HG03354 (cell line): ENCODE data around the gene UGT1A9.
"Not testable (repeated sequence)": the region's sequence is repeated elsewhere in the genome, so short reads cannot be mapped to it uniquely, and the experiment has no call there.

ENCODE experiments used
- ATAC-seq: cut with Tn5 transposase; IDR thresholded peaks from one replicate; pipeline ENCODE4 v1.9.1; 2021; ENCODE audit warnings: mild to moderate bottlenecking; ENCODE audit not compliant: unreplicated experiment, poor library complexity, severe bottlenecking

The UGT1A9 gene

DNA sequence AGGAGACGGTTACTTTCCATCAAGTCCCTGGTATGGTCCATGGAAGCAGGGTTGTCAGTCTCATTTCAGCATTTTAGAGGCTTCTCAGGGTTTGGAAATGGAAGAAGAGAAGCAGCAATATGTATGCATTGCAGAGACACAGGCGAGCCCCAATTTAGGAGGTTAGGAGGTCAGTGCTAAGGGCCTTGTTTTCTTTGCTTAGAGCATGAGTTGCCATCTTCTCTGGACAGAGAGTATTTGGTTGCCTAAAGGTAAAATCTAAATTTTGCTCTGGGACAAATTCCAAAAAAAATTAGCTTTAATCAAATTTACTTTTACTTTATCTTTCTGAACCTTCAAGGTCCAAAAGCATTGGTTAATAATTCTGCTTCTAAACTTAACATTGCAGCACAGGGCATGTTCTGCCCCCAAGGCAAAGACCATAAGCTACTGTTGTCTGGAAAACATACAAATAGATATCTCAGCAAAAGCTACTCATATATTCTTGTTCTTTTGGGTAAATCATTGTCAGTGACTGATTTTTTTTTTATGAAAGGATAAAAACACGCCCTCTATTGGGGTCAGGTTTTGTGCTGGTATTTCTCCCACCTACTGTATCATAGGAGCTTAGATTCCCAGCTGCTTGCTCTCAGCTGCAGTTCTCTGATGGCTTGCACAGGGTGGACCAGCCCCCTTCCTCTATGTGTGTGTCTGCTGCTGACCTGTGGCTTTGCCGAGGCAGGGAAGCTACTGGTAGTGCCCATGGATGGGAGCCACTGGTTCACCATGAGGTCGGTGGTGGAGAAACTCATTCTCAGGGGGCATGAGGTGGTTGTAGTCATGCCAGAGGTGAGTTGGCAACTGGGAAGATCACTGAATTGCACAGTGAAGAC, at the start of gene UGT1A9:
TSS of gene UGT1A9 (plus strand) at position 609 of the 872 bp plus-strand sequence. CDS start at position 646, 37 bp downstream.
- no peak for ATAC-seq

DNA sequence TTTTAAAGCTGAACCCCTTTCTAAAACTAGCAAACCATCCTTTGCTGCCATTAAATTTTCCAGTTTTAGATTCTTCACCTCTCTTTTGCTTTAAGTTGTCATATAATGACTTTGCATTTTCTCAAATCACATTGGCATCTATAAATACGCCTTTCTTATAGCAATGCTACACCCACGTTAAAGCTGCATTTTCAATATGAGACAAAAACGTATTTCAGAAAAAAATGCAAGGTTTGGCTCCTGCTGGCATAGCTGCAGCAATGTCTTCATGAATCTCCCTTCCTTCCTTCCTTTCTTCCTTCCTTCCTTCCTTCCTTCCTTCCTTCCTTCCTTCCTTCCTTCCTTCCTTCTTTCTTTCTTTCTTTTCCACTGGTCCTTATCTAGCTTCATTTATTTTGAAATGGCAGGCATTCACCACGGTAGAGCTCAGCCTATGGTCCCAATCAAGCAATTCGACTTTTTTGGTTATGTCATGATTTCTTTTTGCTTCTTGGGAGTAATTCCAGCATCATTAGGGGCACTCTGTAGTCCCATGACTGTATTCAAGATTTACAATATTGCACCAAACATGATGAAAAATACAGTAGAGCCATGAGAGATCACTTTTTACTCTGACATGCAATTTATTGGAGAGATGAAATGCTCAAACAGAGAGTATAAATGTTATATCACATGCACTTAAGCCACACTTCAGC, 44.2 kb upstream of the UGT1A9 start:
- no peak for ATAC-seq

DNA sequence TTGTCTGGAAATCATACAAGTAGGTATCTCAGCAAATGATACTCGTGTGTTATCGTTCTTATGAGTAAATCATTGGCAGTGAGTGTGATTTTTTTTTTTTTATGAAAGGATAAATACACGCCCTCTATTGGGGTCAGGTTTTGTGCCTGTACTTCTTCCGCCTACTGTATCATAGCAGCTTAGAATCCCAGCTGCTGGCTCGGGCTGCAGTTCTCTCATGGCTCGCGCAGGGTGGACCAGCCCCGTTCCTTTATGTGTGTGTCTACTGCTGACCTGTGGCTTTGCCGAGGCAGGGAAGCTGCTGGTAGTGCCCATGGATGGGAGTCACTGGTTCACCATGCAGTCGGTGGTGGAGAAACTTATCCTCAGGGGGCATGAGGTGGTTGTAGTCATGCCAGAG, 35.4 kb upstream of the UGT1A9 start, which contains the start of gene UGT1A10:
TSS of gene UGT1A10 (plus strand) at position 143 of the 400 bp plus-strand sequence. CDS start at position 218, 75 bp downstream.
- not testable (repeated sequence) for ATAC-seq

DNA sequence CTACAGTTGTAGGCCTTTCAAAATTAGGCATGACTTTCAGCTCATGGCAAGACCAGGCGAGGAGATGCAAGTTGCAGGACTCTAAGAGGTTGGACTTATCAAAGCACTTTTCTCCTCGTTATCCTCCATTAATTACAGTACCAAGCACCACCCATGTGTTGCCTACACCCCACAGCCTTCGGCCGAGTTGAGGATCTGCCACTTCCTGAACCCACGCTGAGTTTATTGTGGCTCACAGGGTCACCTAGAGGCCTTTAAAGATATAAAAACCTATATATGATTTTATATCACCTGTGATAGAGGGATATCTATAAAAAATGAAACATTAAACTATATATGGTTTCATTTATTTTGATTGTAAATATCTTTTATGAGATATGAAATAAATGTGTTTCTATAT, 32.9 kb upstream of the UGT1A9 start:
- ATAC-seq, result no peak

DNA sequence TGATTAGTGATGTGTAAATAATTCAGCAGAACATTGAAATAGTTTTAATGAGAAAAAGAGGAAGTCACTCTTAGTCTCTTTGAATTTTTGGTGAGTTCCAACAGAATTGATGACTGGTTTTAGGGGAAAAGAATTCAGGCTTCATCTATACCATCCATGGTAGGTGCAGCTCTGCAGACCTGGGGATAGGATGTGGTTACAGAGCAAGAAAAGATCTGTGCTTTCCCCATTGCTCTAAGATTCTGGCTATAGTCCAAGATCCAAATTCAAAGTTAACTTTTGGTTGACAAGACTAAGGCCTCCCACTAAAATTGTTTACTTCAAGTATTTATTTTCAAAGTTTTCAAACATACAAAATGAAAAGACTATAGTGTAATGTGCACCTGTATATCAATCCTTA, 31.8 kb upstream of the UGT1A9 start:
- ATAC-seq, result no peak

DNA sequence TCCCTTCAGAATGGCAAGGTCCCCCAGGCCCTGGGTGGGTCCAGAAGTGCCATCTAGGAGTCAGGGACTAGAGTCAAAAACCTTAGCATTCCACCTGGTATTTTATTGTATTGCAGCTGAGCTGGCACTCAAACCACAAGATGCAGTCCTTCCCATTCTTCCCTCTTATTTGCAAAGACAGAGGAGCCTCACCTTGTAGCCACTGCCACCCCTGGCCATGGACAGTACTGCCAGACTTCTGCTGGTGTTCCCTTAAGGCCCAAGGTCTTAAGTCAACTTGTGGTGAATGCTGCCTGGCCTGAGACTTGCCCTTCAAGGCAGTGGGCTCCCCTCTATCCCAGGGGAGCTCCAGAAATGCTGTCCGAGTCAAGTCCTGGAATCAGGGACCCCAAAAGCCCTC, 28.6 kb upstream of the UGT1A9 start:
- ATAC-seq, result no peak

DNA sequence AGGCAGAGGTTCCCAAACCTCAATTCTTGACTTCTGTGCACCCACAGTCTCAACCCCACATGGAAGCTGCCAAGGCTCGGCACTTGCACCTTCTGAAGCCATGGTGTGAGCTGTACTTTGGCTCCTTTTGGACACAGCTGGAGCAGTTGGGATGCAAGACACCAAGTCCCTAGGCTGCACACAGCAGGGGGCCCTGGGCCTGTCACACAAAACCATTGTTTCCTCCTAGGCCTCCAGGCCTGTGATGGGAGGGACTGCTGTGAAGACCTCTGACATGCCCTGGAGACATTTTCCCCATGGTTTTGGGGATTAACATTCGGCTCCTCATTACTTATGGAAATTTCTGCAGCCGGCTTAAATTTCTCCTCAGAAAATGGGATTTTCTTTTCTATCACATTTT, 25.7 kb upstream of the UGT1A9 start:
- ATAC-seq, result not testable (repeated sequence)

DNA sequence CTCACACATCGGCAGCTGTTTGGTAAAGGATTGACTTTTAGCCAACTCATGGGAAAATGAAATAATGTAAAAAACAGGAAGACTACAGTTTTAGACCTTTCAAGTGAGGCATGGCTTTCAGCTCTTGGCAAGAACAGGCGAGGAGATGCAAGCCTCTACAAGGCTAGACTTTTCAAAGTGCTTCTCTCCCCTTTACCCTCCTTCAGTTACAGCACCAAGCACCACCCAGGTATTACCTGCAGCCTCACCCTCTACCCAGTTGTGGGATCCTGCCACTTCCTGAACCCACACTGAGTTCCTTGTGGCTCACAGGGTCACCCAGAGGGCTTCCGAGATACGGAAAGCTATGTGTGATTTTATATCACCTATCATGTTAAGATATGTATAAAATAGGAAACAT, 20.7 kb upstream of the UGT1A9 start:
- ATAC-seq, result no peak

DNA sequence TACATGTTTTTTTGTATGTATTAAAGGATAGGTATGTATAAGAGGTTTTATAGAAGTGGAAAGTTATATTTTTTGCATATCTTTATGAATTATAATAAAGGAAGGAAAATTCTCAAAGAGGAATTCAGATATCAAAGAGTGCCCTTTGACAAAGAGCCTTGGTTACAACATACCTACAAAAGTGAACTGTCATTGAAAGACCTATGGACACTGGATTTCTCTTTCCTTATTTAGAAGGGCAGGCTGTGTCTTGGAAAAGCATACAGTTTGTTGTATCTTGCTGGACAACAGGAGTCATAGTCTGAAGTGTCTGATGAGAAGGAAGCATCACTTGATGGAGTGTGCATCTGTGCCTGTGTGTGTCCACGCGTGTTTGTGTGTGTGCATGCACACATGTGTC, 20.3 kb upstream of the UGT1A9 start:
- no peak for ATAC-seq

DNA sequence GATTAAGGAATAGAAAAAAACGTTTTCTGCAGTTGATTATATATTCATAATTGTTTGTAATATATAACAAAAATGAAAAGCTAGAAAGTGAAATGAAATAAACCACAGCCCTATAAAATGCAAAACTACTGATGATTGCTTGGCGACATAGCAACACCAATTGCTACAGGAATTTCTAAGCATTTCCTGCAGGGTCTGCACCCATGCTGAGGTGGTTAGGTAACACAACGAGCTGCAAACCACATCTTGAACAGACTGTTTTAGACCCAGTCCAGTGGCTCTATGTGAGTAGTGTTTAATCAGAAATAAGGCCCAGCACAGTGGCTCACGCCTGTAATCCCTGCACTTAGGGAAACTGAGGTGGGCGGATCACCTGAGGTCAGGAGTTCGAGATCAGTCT, 17.2 kb upstream of the UGT1A9 start:
- no peak for ATAC-seq

DNA sequence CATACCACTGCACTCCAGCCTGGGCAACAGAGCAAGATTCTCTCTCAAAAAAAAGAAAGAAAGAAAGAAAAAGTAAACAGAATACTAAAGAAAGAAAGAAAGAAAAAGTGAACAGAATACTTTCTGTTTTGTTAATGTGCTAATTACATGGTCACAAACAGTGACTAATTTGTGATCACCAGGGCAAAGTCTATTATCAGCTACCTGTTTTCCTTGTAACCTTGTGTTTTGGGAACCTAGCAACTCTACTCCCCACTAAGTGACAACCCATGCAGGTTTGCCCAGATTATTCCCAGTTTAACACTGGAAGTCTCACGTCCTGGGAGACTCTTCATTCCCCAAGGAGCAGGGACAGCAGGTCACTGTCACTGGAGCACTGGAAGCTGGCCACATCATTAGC, 16.7 kb upstream of the UGT1A9 start:
- ATAC-seq, result no peak

DNA sequence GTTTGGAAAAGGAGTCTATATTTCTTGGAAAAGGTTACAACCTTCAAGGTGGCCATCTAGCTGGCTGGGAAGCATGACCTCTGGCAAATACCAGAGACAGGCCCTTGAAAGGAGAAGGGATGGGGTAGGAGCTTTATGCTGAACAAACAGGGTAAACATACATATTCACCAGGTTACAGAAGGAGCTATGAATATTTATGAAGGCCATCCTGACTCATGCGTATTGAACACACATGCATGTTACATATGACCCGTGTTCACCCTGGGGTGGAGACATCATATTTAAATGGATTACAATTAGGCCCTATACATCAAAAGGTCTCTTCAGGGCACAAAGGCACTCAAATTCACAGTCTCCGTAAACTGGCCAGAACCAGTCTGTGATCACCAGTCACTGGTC, 15.8 kb upstream of the UGT1A9 start:
- ATAC-seq, result not testable (repeated sequence)

DNA sequence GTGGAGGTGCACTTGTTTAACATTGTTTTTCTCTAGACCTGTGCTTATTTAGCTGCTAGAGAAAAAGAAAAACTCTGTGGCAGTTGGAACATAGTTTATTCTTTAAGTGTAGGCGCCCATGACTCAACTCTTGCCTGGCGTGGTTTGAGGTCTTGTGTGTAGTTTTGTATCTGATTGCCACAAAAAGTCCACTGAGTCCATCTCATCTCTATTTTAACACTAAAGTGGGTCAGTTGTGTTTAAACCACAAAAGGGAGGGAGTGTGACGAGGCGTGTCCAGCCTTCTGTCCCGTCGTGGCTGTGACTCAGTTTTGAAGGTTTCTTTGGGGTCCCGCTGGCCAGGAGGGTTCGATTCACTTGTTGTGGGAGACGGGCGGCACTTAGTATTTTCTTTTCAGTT, 15.3 kb upstream of the UGT1A9 start:
- ATAC-seq, result no peak

DNA sequence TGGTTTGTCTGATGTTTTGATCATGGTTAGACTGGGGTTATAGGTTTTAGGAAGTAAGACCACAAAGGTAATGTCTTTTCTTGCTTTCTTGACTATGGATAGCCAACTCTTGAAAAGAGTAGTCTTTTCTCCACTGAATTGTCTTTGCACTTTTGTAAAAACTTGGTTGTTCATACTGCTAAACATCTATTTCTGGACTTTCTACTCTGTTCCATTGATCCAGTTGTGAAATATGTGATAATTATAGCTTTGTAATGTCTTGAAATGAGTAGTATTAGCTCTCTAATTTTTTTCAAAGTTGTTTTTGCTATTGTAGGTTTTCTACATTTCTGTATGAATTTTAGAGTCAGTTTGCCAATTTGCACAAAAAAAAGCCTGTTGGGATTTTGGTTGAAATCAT, 13.1 kb upstream of the UGT1A9 start:
- ATAC-seq, result no peak

DNA sequence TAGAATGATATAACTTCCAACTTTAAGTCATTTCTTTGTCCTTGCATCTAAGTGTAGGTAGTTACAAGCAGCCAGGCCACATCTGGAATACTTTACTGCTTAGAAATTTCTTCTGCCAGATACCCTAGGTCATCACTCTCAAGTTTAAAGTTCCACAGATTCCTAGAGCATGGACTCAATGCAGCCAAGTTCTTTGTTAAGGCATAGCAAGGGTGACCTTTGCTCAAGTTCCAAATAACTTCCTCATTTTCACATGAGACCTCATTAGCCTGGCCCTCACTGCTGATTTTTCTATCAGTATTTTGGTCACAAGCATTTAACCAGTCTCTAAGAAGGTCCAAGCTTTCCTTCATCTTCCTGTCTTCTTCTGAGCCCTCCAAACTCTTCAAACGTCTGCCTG, 7.8 kb upstream of the UGT1A9 start:
- ATAC-seq, result no peak

DNA sequence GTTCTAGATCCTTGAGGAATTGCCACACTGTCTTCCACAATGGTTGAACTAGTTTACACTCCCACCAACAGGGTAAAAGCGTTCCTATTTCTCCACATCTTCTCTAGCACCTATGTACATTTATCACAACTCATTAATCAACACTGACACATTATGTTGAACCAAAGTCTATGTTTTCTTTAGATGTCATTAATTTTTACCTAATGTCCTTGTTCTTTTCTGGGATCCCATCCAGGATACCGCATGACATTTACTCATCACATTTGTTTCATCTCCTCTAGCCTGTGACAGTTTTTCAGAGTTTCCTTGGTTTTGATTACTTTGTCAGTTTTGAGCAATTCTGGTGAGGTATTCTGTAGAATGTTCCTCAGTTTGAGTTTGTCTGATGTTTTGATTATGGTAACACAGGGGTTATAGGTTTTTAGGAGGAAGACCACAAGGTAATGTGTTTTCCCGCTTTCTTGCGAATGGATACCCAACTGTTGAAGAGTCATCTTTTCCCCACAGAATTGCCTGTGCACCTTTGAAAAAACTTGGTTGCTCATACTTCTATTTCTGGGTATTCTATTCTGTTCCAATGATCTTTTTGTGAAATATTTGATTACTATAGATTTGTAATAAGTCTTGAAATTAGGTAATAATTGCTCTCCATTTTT, 3.0 kb upstream of the UGT1A9 start:
- no peak for ATAC-seq

DNA sequence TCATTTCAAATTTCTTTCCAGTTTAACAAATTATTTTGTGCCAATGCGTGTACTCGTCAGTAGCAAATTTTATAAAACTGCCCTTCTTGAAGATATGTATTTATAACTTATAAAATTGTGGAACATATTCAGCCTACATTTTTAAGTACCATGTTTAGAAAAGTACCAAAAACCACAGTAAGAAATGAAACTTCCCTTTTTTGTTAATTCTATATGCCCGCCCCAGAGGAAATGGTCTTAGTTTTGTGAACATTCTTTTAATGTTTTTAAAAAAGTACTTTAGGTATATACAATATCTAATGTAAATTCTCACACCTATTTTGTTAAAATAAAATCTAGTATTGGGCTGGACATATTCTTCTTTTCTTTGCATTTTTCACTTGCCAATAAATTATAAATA, 1.2 kb downstream of the UGT1A9 start:
- no peak for ATAC-seq

DNA sequence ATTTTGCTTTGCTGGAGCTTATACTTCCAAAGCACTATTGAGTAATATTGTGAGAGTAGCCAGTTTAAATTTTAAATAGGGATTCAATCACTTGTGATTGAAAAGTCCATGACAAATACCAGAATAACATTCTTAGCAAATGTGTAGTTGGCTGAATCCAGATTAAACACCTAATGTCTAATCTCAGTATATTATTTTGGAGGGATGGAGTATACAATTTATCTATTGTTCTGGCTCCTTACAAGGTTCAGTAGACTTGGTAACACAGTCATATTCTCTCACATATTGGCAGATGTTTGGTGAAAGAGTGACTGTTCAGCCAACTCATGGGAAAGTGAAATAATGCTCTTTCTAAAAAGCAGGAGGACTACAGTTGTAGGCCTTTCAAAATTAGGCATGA, 2.2 kb downstream of the UGT1A9 start:
- no peak for ATAC-seq

DNA sequence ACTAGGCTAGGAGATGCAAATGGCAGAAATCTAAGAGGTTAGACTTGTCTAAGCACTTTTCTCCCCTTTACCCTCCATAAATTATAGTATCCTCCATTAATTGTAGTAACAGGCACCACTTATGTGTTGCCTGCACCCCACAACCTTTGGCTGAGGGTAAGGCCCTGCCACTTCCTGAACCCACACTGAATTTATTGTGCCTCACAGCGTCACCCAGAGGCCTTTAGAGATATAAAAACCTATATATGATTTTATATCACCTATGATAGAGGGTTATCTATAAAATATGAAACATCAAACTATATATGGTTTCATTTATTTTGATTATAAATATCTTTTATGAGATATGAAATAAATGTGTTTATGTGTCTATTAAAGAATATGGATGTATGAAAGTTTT, 2.6 kb downstream of the UGT1A9 start:
- ATAC-seq, result no peak

DNA sequence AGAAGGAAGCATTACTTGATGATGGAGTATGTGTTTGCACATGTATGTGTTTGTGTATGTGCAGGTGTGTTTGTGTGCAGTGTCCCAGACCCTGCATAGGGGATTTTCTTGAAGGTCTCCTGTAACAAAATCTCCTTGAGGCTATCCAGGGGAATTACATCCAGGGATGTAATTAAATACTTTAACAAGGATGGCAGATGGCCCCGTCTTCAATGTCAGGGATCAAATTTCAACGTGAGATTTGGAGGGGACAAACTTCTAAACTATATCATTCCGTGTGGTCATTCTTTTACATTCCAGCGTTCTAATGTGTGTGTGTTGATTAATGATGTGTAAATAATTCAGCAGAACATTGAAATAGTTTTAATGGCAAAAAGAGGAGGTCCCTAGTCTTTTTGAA, 3.3 kb downstream of the UGT1A9 start:
- no peak for ATAC-seq

DNA sequence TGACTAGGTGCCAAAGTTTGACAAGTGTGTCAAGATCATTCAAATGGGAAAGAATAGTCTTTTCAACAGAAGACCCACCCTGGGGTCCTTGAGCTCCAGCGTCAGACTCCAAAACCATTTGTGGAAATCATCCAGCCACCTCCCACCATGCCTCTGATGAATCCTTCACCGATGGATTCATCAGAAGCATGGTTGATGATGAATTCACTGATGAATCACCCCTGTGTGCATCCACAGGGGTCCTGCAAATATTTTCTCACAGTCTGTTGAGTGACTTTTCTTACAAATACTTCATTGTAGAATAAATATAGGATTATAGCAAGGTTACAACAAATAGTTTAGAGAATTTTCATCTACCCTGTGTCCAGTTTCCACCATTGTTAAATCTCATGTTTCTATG, 4.3 kb downstream of the UGT1A9 start:
- no peak for ATAC-seq
